HG03571 (cell line): Measurements from ENCODE around the gene MYO7B.

ENCODE experiments used
- ATAC-seq: cut with Tn5 transposase; IDR thresholded peaks from one replicate; pipeline ENCODE4 v1.9.1; 2021; ENCODE audit not compliant: unreplicated experiment

The MYO7B gene

DNA sequence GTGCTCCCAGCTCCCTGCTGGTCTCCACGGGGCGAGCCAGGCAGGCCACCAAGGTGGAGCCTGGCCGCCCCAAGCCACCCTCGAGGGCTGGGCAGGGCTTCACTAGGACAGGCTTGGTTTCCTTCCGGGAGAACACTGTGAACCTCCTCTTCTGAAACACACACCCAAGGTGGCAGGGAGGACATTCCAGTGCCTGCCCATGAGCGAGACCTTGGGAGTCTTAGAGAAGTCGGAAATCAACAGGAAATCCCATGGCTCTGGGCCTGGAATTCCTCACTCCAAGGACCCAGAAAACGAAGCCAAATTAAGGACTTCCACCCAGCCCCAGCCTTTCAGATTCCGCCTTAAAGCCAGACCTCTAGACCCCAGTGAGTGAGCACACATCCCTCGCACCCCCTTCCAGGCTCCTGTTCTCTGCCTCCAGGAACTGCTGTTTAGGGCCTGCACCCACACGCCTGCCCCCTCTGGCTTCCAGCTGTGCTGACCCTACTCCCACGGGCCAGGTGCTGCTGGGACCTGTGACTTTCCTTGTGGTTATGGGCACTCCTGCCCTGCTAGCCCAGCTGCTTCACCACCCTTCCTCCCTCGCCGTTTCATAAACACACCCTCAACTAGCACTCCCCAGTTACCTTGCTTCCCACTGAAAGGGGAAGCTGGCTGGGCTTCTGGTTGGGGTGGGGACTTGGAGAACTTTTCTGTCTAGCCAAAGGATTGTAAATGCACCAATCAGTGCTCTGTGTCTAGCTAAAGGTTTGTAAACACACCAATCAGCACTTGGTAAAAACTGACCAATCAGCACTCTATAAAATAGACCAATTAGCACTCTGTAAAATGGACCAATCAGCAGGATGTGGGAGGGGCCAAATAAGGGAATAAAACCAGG, 124.2 kb downstream of the MYO7B start:
- ATAC-seq = no peak

- ATAC-seq = no peak
Observed at GRCh38 chr2:127660291-127660578, 124.8 kb downstream of the MYO7B start.

DNA sequence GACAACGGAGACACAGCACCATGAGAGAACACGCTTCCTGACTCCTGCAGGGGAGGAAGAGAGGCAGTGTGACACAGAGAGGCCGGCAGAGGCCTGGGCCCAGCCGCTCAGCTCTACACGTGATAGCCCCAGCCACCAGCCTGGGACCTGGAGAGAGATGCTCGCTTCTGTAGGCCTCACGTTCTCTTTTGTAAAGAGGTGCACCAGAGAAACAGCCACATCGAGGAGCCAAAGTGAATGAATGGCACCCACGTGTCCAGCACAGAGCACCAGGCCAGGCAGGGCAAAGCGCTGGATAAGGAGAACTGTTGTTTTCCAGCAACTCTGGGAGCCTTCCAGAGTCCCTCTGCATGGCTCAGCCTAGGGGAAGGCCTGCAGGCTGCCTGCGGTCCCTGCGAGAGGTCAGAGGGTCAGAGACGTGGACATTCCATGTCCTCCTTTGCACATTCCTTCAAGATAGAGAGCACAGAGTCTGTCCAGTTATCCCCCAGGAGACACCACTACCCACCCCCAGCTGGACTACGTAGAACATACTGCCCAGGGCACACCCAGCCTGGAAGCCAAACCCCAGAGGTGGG, 125.7 kb downstream of the MYO7B start:
- ATAC-seq = no peak

GRCh38 chr2:127661949-127662510, 126.5 kb downstream of the MYO7B start:
- ATAC-seq = no peak

DNA sequence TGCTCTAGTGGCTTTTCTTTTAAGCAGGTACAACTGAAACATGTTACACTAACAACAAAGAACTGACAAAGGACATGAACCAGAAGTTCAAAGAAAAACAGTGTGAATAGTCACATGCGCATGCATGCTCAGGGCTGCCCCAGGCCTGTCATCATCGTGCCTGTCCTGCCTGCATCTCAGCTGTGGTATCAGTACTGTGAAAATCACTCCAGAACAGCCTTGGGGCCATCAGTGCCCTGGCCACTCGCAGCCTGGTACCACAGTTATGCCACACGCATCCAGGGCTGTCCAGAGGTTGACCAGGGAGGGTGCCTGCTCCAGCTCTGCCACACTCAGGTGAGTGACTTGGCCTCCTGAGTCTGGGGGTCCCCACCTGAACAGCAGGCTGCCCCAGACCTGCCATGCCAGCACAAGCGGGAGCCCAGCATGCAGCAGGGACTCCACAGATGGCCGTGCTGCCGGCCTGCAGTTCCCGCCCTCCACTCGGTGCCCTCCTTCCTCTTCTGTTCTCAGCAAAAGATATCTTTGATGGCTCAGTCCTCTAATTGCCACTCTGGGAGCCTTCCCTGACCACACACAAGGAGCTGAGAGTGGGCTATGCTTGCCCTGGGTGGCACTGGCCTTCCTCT, 127.6 kb downstream of the MYO7B start:
- ATAC-seq = no peak

GRCh38 chr2:127663566-127664064, 128.1 kb downstream of the MYO7B start:
- ATAC-seq = no peak

DNA sequence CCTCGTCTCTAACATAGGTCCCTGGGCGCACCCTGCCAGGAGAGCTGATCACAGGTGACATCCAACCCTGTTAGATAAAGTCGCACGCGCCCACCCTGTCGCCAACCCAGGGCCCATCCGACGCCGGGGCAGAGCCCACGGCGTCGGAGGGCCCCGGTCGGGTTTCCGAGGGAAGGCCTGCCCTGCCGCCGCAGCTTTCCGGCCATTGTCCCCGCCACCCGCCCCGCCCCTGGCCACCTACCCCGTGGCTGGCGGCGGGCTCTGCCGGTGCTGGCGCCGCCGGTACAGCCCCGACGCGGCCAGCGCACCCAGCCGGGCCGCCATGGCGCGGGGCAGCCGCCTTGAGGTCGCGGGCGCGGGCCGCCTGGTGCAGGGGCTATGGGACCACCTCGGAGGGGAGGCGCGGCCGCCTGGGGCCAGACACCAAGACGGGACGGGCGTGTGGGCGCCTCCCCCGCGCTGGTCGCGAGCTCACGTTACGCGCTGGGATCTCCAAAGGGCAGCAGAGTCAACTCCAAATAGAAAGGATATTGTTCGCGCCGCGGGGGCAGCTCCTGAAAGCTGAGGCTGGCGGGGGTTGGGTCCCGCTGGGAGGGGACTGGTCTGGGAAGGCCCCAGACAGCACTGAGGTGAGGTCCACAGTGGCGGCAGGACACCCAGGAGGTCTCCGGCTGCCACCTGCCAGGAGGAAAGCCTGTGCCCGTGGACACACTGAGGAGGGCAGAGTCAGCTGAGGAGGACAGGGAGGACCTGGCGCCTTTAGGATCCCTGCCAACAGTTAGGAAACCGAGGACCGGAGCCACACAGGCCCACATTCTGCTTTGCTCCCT, 128.8 kb downstream of the MYO7B start:
- ATAC-seq = no peak

DNA sequence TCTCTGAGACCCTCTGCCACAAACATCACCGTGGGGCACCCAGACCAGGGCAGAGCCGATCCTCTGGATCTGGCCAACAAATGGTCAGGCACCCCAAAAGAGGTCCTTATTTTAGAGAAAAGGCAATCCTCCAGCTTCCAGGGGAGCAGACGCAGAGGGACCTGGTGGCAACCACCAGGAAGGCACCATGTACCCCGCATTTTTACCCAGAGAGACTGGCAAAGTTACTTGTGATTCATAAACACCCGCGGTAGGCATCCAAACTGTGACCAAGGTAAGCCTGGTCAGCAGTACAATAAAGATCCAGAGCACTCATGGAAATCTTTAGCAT, 129.4 kb downstream of the MYO7B start:
- ATAC-seq = no peak

- ATAC-seq = no peak
Observed at GRCh38 chr2:127665267-127665893, 129.9 kb downstream of the MYO7B start.

DNA sequence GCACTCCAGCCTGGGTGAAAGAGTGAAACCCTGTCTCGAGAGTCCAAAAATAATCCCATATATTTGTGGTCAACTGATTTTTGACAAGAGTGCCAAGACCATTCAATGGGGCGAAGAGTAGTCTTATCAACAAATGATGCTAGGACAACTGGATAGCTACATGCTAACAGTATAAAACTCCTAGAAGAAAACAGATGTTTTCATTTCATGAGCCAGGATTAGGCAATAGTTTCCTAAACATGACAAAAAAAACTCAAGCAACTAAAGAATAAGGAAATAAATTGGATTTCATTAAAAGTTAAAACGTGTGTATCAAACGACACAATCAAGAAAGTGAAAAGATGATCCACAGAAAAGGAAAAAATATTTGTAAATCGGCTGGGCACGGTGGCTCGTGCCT, 133.6 kb downstream of the MYO7B start:
- no peak for ATAC-seq

DNA sequence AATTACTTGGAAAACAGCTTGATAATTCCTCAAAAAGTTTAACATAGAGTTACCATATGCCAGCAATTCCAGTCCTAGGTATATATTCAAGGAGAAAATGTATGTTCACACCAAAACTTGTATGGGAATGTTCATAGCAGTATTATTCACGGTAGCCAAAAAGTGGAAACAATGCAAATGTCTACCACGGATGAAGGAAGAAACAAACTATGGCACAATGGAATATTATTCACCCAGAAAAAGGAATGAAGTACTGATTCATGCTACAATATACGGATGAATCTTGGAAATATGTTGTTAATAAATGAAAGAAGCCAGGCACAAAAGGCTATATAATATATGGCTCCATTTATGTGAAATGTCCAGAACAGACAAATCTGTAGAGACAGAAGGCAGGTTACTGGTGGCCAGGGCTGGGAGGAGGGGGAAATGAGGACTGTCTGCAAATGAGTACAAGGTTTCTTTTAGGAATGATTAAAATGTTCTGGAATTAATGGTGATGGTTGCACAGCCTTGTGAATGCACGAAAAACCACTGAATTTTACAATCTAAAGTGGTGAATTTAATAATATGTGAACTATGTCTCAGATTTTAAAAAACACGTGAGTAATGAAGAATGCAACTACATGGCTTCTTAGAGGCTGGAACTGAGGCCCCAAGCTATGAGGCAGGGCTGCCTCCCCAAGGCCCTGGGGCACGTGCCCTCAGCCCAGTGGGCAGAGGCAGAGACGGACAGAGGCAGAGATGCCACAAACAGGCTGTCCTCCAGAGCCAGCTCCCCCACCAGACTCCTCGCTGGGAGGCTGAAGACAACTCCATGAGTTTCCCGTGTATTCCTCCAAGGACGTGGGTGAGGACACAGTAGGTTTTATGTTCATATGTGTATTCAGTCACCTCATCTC, 134.8 kb downstream of the MYO7B start:
- no peak for ATAC-seq

GRCh38 chr2:127670957-127671290, 135.4 kb downstream of the MYO7B start:
- ATAC-seq = no peak

GRCh38 chr2:127671557-127672302, 136.2 kb downstream of the MYO7B start:
- ATAC-seq = no peak

GRCh38 chr2:127672341-127673224, 137.1 kb downstream of the MYO7B start:
- ATAC-seq = no peak

- no peak for ATAC-seq
Observed at GRCh38 chr2:127673291-127674069, 138.0 kb downstream of the MYO7B start.

DNA sequence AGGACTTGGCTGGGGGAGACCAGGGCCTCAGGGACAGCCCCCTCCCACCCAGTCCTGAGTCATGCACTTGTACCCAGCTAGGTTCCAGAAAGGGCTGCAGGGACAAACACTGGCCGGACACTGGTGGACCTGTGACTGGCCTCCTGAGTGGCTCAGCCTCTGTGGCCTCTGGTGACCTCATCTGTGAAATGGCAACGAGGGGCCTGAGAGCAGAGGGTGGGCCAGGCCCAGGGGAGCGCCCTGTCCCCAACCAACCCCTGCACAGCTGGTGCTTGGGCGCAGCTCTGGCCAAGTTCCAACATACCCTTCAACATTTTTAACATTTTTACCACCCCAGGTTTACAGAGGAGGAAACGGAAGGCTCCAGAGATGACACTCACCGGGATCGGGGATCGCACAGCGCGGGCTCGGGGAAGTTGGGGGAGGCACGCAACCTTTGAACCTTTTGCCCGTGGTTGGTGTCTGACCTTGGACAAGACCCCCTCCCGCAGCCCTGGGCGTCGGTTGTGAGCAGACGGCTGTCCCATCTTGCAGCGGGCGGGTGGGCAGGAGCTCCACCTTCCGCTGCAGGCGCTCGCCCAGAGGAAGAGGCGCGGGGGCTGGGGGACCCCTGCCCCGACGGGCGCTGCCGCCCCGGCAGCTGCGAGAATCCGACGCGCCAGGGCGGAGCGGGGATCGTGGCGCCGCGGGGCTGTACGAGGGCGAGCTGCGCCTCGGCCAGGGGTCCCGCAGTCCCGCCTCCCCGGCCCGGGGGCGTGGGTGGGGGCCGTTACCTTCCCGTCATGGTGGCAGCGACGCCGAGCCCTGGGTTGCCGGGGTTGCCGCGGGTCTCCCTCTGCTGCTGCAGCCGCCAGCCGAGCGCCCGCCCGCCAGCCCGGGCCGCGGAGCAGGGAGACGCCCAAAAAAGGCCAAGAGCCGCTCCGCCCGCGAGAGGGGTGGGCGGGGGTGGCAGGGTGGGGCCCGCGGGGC, 139.0 kb downstream of the MYO7B start:
- ATAC-seq = no peak
